Gastroesophageal sphincter (tissue), 3 donors: ENCODE results near the gene STMN3.

Source experiments
- CTCF ChIP-seq, 4 experiments: fragments of 200-600 bp in 2 of 4; fragments of 450-650 bp in 2 of 4; sonication (generic) in 1 of 4; IDR thresholded peaks; one replicate each; pipeline ENCODE4 v1.5.1; 2017 to 2019; ENCODE audit warnings: antibody characterized with exemption in 4 of 4, mild to moderate bottlenecking in 2 of 4, moderate library complexity in 2 of 4
- EP300 ChIP-seq: sonication (generic); formaldehyde crosslinking; IDR thresholded peaks from one replicate; pipeline ENCODE4 v1.6.1; 2017; ENCODE audit warnings: antibody characterized with exemption, mild to moderate bottlenecking

- no peak for TF ChIP-seq CTCF (IDR thresholded peaks at IDR 0.05)
- TF ChIP-seq EP300, result no peak
These were observed 37.0 kb upstream of the STMN3 start for GRCh38 chr20:63690003-63690897.
